ENCODE data around the gene KIF18A. TPM values are rescaled to one million over a fixed set of nuclear protein-coding genes. Genes with fewer than 3 reads are reported as not detected.
"Not testable (repeated sequence)": the region's sequence is repeated elsewhere in the genome, so short reads cannot be mapped to it uniquely, and the experiment has no call there.

The KIF18A gene
- total RNA-seq, 2 donors from 2014 or later: 0.50 TPM; not detected in 1

DNA sequence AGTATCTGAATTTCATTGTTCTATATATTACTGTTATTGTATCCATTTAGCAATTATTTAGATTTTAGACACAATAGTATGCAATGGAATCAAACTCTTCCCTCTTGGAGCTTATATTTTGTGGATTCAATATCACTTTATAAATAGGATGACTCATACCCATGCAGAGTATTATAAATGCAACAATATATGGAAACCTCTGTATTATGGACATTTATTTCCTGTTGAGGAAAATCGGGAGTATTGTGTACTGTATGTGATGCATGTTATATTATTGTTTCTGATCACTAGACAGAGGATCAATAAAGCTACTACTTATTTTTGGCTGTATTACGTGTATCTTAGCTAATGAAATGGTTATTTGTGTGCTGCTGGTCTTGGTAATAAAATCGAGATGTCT, 1.0 kb upstream of the KIF18A start:
- no peak for DNase-seq
- intact Hi-C loops (cut with DNase I): no loop called here

GRCh38 chr11:28107191-28107749, 686 bp downstream of the KIF18A start:
- DNase-seq (no peak), ATAC-seq (no peak)
- intact Hi-C loops (cut with DNase I): no loop called here

More for the DNA sequence above, 1.0 kb upstream of the KIF18A start:
- ATAC-seq: no peak

DNA sequence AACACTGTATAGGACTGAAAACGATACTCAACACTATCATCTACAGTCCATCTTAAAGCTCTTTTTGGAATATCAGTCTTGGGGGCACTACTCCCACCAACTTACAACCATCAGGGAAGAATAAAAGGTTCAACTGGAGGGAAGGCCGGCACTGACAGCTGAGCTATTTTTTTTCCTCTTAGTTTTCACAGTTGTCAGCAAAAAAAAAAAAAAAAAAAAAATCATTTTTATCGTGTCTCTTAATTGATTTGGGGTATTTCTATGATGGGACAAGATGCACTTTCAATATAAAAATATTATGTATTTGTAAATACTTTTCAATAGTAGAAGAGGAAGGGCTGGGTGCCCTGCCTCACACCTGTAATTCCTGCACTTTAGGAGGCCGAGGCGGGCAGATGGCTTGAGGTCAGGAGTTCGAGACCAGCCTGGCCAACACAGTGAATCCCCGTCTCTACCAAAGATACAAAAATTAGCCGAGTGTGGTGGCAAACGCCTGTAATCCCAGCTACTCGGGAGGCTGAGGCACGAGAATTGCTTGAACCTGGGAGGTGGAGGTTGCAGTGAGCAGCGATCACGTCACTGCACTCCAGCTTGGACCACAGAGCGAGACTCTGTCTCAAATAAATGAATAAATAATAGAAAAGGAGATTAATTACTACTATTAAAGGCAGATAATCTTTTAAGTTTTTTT, 1.5 kb downstream of the KIF18A start:
- ATAC-seq (no peak), DNase-seq (no peak)
- intact Hi-C loops (cut with DNase I): no loop called here

GRCh38 chr11:28105869-28106268, 2.1 kb downstream of the KIF18A start:
- intact Hi-C loops (cut with DNase I): no loop called here
- DNase-seq: no peak
- ATAC-seq: no peak

- intact Hi-C loops (cut with DNase I): no loop called here
- no peak for ATAC-seq
- DNase-seq: no peak
These were observed 3.0 kb downstream of the KIF18A start for GRCh38 chr11:28104984-28105383.

- DNase-seq (no peak), ATAC-seq (no peak)
- intact Hi-C loops (cut with DNase I): no loop called here
These were observed 3.5 kb downstream of the KIF18A start for GRCh38 chr11:28104425-28104824.

GRCh38 chr11:28102300-28102699, 5.7 kb downstream of the KIF18A start:
- ATAC-seq; DNase-seq; intact Hi-C loops (cut with DNase I): not testable (repeated sequence)

DNA sequence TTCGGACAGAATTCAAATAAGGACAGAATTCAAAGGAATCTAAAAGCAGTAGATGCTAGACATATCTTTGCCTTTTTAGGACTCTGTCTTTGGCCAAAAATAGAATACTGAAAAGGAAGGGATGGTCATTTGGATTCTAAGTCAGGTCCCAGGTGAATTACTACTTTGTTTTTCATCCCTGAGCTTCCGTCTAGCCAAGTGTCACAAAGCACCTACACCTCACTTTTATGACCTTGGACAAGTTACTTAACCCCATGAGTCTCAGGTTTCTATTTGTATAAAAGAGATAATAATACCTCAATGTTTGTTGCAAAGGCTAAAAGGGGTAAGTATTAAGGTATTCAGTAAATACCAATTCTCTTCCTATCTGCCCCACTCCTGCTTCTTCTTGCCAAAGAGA, 7.3 kb downstream of the KIF18A start:
- ATAC-seq (no peak), DNase-seq (no peak)
- intact Hi-C loops (cut with DNase I): no loop called here

- ATAC-seq: no peak
These were observed 8.2 kb downstream of the KIF18A start for GRCh38 chr11:28099715-28100114.

GRCh38 chr11:28098257-28098656, 9.7 kb downstream of the KIF18A start:
- ATAC-seq: no peak
- intact Hi-C loops (cut with DNase I): no loop called here
- DNase-seq: no peak

More at GRCh38 chr11:28099715-28100114, 8.2 kb downstream of the KIF18A start:
- DNase-seq: no peak
- intact Hi-C loops (cut with DNase I): no loop called here

DNA sequence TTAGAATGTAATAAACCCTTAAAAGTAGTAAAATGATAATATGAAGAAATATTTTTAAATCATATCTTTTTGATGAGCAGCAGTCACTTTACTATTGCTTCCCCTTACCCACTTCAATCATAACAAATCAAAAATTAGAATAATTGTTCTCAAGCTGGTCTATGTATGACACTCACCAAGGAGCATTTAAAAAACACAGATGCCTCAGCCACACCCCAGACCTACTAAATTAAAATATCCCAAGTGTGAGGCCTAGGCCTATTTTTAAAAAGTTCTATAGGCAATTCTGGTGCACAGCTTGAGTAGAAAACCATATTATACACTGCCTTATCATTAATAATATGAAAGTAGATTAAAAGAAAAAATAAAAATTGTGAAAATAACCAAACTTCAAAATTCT, 15.2 kb downstream of the KIF18A start:
- ATAC-seq (no peak), DNase-seq (no peak)
- intact Hi-C loops (cut with DNase I): no loop called here

- ATAC-seq (no peak), DNase-seq (no peak)
- intact Hi-C loops (cut with DNase I): no loop called here
These were observed 17.8 kb downstream of the KIF18A start for GRCh38 chr11:28090052-28090749.

DNA sequence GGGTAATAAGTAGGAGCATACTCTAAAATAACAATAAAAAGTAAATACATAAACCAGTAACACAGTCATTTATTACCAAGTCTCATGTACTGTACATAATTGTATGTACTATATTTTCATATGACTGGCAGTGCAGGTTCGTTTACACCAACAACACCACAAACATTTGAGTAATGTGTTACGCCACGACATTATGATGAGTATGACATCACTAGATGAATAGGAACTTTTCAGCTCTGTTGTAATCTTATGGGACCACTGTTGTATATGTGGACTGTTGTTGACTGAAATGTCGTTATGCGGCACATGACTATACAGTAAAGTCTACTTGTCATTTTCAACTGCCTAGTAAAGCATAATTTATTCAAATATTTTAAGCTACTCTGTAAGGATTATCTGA, 18.6 kb downstream of the KIF18A start:
- intact Hi-C loops (cut with DNase I): no loop called here
- DNase-seq (no peak), ATAC-seq (no peak)

GRCh38 chr11:28087693-28088092, 20.3 kb downstream of the KIF18A start:
- ATAC-seq; intact Hi-C loops (cut with DNase I); DNase-seq: not testable (repeated sequence)

GRCh38 chr11:28087192-28087591, 20.8 kb downstream of the KIF18A start:
- not testable (repeated sequence) for ATAC-seq

DNA sequence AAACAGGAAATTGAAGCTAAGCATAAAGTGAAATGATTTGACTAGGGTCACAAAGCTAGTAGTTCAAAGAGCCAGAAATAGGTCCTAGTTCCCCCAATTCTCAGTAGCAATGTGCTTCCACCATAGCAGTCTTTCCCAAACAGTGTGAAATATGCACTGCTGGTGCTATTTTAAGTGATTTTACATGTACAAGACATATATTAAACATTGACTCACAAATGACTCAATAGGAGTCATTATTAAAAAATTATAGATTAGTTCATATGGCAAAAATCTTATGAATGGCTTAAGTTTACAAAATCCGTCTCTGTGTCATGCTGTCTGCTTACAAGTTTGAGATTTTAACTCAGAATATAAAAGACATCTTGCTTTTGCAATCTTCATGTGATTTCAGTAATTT, 21.4 kb downstream of the KIF18A start:
- no peak for DNase-seq
- no peak for ATAC-seq
- intact Hi-C loops (cut with DNase I): no loop called here

More at GRCh38 chr11:28087192-28087591, 20.8 kb downstream of the KIF18A start:
- intact Hi-C loops (cut with DNase I); DNase-seq: not testable (repeated sequence)

DNA sequence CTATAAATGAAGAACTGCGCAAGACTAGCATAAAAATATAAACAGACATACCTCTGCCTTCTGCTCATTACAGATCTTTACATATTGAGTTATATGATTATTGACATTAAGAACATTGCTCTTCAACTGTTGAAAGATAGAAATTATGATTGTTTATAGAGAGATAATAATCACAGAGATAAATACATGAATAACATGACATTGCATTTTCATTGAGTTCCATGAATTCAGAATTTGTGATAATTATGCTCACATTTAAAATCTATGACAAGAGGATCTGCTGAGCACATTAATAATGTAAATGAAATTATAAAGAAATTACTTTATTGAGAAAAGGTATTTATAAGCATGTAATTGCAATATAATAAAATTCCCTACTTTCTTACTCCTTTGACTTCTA, 24.8 kb downstream of the KIF18A start:
- ATAC-seq (no peak), DNase-seq (no peak)
- intact Hi-C loops (cut with DNase I): no loop called here

DNA sequence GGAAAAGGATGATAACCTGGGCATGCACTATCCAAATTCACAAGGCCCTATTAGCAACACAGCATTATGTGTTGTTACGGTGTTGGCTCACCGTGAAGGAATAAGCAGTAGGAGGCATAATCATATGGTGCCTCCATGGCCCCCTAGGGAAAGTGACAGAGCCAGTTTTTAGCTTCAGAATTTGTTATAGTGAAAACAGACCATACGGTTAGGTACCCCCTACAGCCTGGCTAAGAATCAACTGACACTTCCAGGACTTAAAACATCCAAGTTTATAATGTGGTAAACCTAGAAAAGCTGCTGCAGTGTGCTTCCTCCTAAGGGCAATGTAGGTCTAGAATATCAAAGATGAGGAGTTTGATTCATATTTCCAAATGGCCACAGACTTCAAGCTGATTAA, 30.4 kb downstream of the KIF18A start:
- DNase-seq (no peak), ATAC-seq (no peak)
- intact Hi-C loops (cut with DNase I): no loop called here

DNA sequence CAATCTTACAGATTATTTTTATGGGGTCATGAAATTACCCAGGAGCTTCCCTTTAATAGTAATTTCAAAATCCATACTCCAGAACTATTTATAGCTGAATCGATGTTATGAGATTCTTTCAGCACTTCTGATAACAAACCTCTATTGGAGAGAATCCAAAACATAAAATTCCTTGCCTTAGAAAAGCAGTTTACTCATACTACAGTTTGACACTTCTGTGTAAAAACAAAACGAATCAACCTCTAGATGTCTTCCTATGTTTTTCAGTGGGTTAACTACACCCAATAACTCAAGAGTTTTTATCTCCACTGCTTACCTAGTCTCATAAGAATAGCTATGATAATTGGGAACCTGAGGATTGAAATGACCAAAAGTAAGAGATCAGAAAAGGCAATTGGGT, 35.6 kb downstream of the KIF18A start:
- intact Hi-C loops (cut with DNase I): no loop called here
- ATAC-seq (no peak), DNase-seq (no peak)

- no peak for DNase-seq
These were observed 36.7 kb downstream of the KIF18A start for GRCh38 chr11:28071305-28071704.

GRCh38 chr11:28058333-28058732, 49.6 kb downstream of the KIF18A start:
- intact Hi-C loops (cut with DNase I): no loop called here
- ATAC-seq (no peak), DNase-seq (no peak)

More at GRCh38 chr11:28071305-28071704, 36.7 kb downstream of the KIF18A start:
- no peak for ATAC-seq
- intact Hi-C loops (cut with DNase I): no loop called here

Measured in left cardiac atrium (tissue), 4 donors.